ENCODE results near the gene CXCL11.

- TF ChIP-seq POLR2AphosphoS5 (IDR thresholded peaks at IDR 0.05) (no peak), POLR2A (IDR thresholded peaks at IDR 0.05) (no peak)
- TF ChIP-seq, protein P1, sequence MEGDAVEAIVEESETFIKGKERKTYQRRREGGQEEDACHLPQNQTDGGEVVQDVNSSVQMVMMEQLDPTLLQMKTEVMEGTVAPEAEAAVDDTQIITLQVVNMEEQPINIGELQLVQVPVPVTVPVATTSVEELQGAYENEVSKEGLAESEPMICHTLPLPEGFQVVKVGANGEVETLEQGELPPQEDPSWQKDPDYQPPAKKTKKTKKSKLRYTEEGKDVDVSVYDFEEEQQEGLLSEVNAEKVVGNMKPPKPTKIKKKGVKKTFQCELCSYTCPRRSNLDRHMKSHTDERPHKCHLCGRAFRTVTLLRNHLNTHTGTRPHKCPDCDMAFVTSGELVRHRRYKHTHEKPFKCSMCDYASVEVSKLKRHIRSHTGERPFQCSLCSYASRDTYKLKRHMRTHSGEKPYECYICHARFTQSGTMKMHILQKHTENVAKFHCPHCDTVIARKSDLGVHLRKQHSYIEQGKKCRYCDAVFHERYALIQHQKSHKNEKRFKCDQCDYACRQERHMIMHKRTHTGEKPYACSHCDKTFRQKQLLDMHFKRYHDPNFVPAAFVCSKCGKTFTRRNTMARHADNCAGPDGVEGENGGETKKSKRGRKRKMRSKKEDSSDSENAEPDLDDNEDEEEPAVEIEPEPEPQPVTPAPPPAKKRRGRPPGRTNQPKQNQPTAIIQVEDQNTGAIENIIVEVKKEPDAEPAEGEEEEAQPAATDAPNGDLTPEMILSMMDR (IDR thresholded peaks at IDR 0.05 in 8 of 11, conservative IDR thresholded peaks at IDR 0.05 in 3 of 11), result no peak
Measured at GRCh38 chr4:76024065-76024464, 11.8 kb downstream of the CXCL11 start.

Measured in spleen (tissue), 7 donors.